Adrenal gland (tissue), 5 donors: ENCODE results near the gene PP2D1.

Source experiments
- CTCF ChIP-seq, 6 experiments: fragments of 450-650 bp in 4 of 6; fragments of 200-600 bp in 2 of 6; sonication (generic) in 1 of 6; IDR thresholded peaks; 1 replicate in 5 of 6; 2 replicates in 1 of 6; pipeline versions ENCODE4 v1.5.1 to v1.8.0; 2016 to 2021; ENCODE audit warnings: antibody characterized with exemption in 6 of 6, mild to moderate bottlenecking in 2 of 6, moderate library complexity in 1 of 6
- POLR2A ChIP-seq, 2 donors: fragments of 450-650 bp; IDR thresholded peaks; one replicate each; pipeline ENCODE4 v1.6.1; 2017; ENCODE audit warnings: antibody characterized with exemption in 2 of 2, mild to moderate bottlenecking in 2 of 2, moderate library complexity in 1 of 2
- donor health status: DM: no; HTN: no; CAD: no.

GRCh38 chr3:20056725-20057611 is 44.9 kb upstream of the PP2D1 start:
- no peak for TF ChIP-seq CTCF (IDR thresholded peaks at IDR 0.05)
- TF ChIP-seq POLR2A (IDR thresholded peaks at IDR 0.05), result no peak
